Right lobe of liver (tissue), 4 donors: ENCODE measurements around the gene NUF2.

Source experiments
- CTCF ChIP-seq, 4 donors: fragments of 200-600 bp in 3 of 4; fragments of 450-650 bp in 1 of 4; IDR thresholded peaks; one replicate each; pipeline versions ENCODE4 v1.5.1 to v1.8.0; 2016 to 2022; ENCODE audit warnings: antibody characterized with exemption in 4 of 4, mild to moderate bottlenecking in 2 of 4
- POLR2A ChIP-seq: fragments of 450-650 bp; IDR thresholded peaks from one replicate; pipeline ENCODE4 v1.6.1; 2017; ENCODE audit warnings: antibody characterized with exemption, mild to moderate bottlenecking
- donor health status: DM: no; HTN: no; CAD: no.
- donor health status: DM: no; HTN: no; CAD: no.
- donor health status: DM: no; HTN: yes; CAD: no.

- no peak for TF ChIP-seq CTCF (IDR thresholded peaks at IDR 0.05)
- no peak for TF ChIP-seq POLR2A
Observed at GRCh38 chr1:163320891-163321290, 863 bp upstream of the NUF2 start.
